CD14-positive monocyte (primary cell): Measurements from ENCODE around the gene GTF2F1. TPM values are rescaled to one million over a fixed set of nuclear protein-coding genes. Genes with fewer than 3 reads are reported as not detected.

Experiments
- DNase-seq, 3 donors: peaks; one replicate each; pipeline ENCODE4 v3.0.0-alpha.2; 2011 to 2022
- H2AFZ ChIP-seq: 2 replicates; pipeline ENCODE4 v1.6.0; 2012; ENCODE audit warnings: mild to moderate bottlenecking, low read depth, low read length, inconsistent platforms; ENCODE audit not compliant: insufficient read depth, poor library complexity, severe bottlenecking
- H3K27ac ChIP-seq, 2 donors: 1 replicate in 1 of 2; 2 replicates in 1 of 2; pipeline ENCODE4 v1.5.1; 2012 to 2013; ENCODE audit warnings: low read length in 2 of 2, control low read depth in 1 of 2, inconsistent platforms in 1 of 2, low read depth in 1 of 2, mild to moderate bottlenecking in 1 of 2
- H3K27me3 ChIP-seq, 2 donors: one replicate each; pipeline versions ENCODE4 v1.6.0 to v1.6.1; 2011 to 2013; ENCODE audit warnings: low read length in 2 of 2; ENCODE audit not compliant: control insufficient read depth in 2 of 2, insufficient read depth in 2 of 2
- H3K36me3 ChIP-seq, 2 donors: replicated peaks in 1 of 2; 1 replicate in 1 of 2; 2 replicates in 1 of 2; pipeline versions ENCODE4 v1.5.1 to v1.6.1; 2012 to 2013; ENCODE audit warnings: low read length in 2 of 2, control low read depth in 1 of 2, inconsistent platforms in 1 of 2, mild to moderate bottlenecking in 1 of 2; ENCODE audit not compliant: insufficient read depth in 2 of 2, control insufficient read depth in 1 of 2
- H3K4me1 ChIP-seq, 2 donors: 1 replicate in 1 of 2; 2 replicates in 1 of 2; pipeline versions ENCODE4 v1.5.1 to v1.6.1; 2012 to 2013; ENCODE audit warnings: low read length in 2 of 2, control low read depth in 1 of 2, inconsistent platforms in 1 of 2, mild to moderate bottlenecking in 1 of 2, moderate library complexity in 1 of 2; ENCODE audit not compliant: insufficient read depth in 2 of 2, control insufficient read depth in 1 of 2
- H3K4me2 ChIP-seq: replicated peaks from 2 replicates; pipeline ENCODE3; 2012; ENCODE audit warnings: low read length, moderate library complexity, mild to moderate bottlenecking; ENCODE audit not compliant: poor library complexity, severe bottlenecking; ENCODE audit errors: extremely low read depth
- H3K4me3 ChIP-seq, 3 experiments: fragments of 200-600 bp in 1 of 3; sonication (generic) in 1 of 3; replicated peaks in 1 of 3; 1 replicate in 2 of 3; 2 replicates in 1 of 3; pipeline ENCODE4 v1.5.1; 2011 to 2013; ENCODE audit warnings: low read length in 3 of 3, mild to moderate bottlenecking in 3 of 3, control low read depth in 2 of 3, low read depth in 2 of 3, inconsistent platforms in 1 of 3, moderate library complexity in 1 of 3
- H3K79me2 ChIP-seq: 2 replicates; pipeline ENCODE4 v1.6.0; 2012; ENCODE audit warnings: mild to moderate bottlenecking, control low read depth, inconsistent platforms, low read length, moderate library complexity; ENCODE audit not compliant: insufficient read depth
- H3K9ac ChIP-seq: 2 replicates; pipeline ENCODE4 v1.6.0; 2017; ENCODE audit warnings: low read length, mild to moderate bottlenecking; ENCODE audit not compliant: insufficient read depth, poor library complexity, severe bottlenecking
- H3K9me3 ChIP-seq, 2 donors: replicated peaks in 1 of 2; 1 replicate in 1 of 2; 2 replicates in 1 of 2; pipeline versions ENCODE4 v1.5.1 to v1.6.1; 2012 to 2013; ENCODE audit warnings: low read length in 2 of 2, control low read depth in 1 of 2; ENCODE audit not compliant: control insufficient read depth in 1 of 2, insufficient read depth in 1 of 2
- H4K20me1 ChIP-seq: 2 replicates; pipeline ENCODE4 v1.6.0; 2012; ENCODE audit warnings: mild to moderate bottlenecking, low read length, control low read depth, moderate library complexity; ENCODE audit not compliant: insufficient read depth
- H3K27ac Mint-ChIP-seq, 7 donors: one replicate each; pipeline ENCODE4 v1.8.0; 2020; ENCODE audit warnings: mild to moderate bottlenecking in 7 of 7, mixed read lengths in 7 of 7, moderate library complexity in 6 of 7, inconsistent platforms in 2 of 7
- H3K27me3 Mint-ChIP-seq, 3 donors: one replicate each; pipeline ENCODE4 v1.8.0; 2021 to 2022; ENCODE audit warnings: low read depth in 3 of 3, mild to moderate bottlenecking in 3 of 3, mixed read lengths in 3 of 3, moderate library complexity in 3 of 3, inconsistent platforms in 1 of 3
- H3K36me3 Mint-ChIP-seq, 2 donors: one replicate each; pipeline ENCODE4 v1.8.0; 2020; ENCODE audit warnings: mixed read lengths in 2 of 2, inconsistent platforms in 1 of 2, mild to moderate bottlenecking in 1 of 2
- H3K4me1 Mint-ChIP-seq: one replicate; pipeline ENCODE4 v1.8.0; 2020; ENCODE audit warnings: mild to moderate bottlenecking, mixed read lengths
- H3K4me3 Mint-ChIP-seq, 2 donors: one replicate each; pipeline ENCODE4 v1.8.0; 2020; ENCODE audit warnings: mild to moderate bottlenecking in 2 of 2, mixed read lengths in 2 of 2, moderate library complexity in 1 of 2
- H3K9me3 Mint-ChIP-seq, 7 donors: one replicate each; pipeline ENCODE4 v1.8.0; 2020 to 2022; ENCODE audit warnings: mixed read lengths in 7 of 7, mild to moderate bottlenecking in 6 of 7, moderate library complexity in 6 of 7, inconsistent platforms in 2 of 7
- CTCF ChIP-seq: fragments of 200-600 bp; IDR thresholded peaks from one replicate; pipeline ENCODE4 v1.8.0; 2022; ENCODE audit warnings: antibody characterized with exemption, mild to moderate bottlenecking
- whole genome bisulfite sequencing: methylation state at CpG from one replicate; pipeline ENCODE4 v1.1.5; 2013; ENCODE audit warnings: missing lambda C conversion rate; ENCODE audit not compliant: insufficient coverage; 5-methylcytosine and 5-hydroxymethylcytosine counted together
- intact Hi-C, 2 donors: fragments of 100-400 bp; cut with micrococcal nuclease; formaldehyde crosslinking; loops; one replicate each; pipeline versions ENCODE4 v1.15.0 to v1.15.1; 2023
- polyA plus RNA-seq, 3 donors: library from polyadenylated mRNA; depleted of rRNA in 1 of 3; unstranded in 2 of 3; stranded (reverse) in 1 of 3; fragments of 300-500 nt in 2 of 3; fragments of >200 nt in 1 of 3; fragmentation: Illumina TruSeq in 2 of 3; gene quantifications; 1 replicate in 2 of 3; 2 replicates in 1 of 3; pipeline ENCODE4 v1.2.3, GENCODE V29; 2012 to 2021

Gene GTF2F1
- polyA plus RNA-seq, 3 donors, result 9.4 to 46.4 (median 13.2) TPM

- Histone ChIP-seq H3K4me2 (no peak overlapping the region), H3K9ac (no peak overlapping the region), H4K20me1 (no peaks in the 10 kb centered on the region), H3K4me3 (no peak overlapping the region), H3K79me2 (peaks cover 11% of the 10 kb centered on the region), H3K27ac (no peak overlapping the region), H3K9me3 (no peaks in the 10 kb centered on the region), H2AFZ (no peak overlapping the region), H3K4me1 (peaks cover 12 to 19% of the 10 kb centered on the region in 2 donors), H3K27me3 (no peaks in the 10 kb centered on the region), H3K36me3 (peaks cover 33 to 49% of the 10 kb centered on the region in 2 donors)
- peaks cover 0 to 2% (median 0%) of the 10 kb centered on the region in 3 donors for H3K27me3 Mint-ChIP-seq
- H3K4me3 Mint-ChIP-seq, result no peak overlapping the region
- no peak for DNase-seq
- intact Hi-C loops, result no loop called here
- H3K4me1 Mint-ChIP-seq, result peaks cover 18% of the 10 kb centered on the region
- peaks cover 37 to 57% of the 10 kb centered on the region in 2 donors for H3K36me3 Mint-ChIP-seq
- H3K9me3 Mint-ChIP-seq, result peaks cover 0 to 4% (median 0%) of the 10 kb centered on the region in 7 donors
- peak overlapping the region in 1 of 7 donors; percentile 2 for H3K27ac Mint-ChIP-seq
- TF ChIP-seq CTCF, result no peak
- WGBS, result 97% methylated on average over 16 of the region's 21 CpGs
These were observed 28.6 kb downstream of the GTF2F1 start for GRCh38 chr19:6364353-6364752.

- Histone ChIP-seq H4K20me1 (no peaks in the 10 kb centered on the region), H3K4me2 (peak overlapping the region; percentile 90), H3K4me1 (peaks cover 12 to 19% of the 10 kb centered on the region in 2 donors), H3K36me3 (peaks cover 17 to 30% of the 10 kb centered on the region in 2 donors), H3K79me2 (peaks cover 11% of the 10 kb centered on the region), H3K9ac (peak overlapping the region; percentile 73), H3K9me3 (no peaks in the 10 kb centered on the region), H2AFZ (peak overlapping the region; percentile 91), H3K4me3 (peak overlapping the region; percentile 55 to 91 (median 84)), H3K27me3 (no peaks in the 10 kb centered on the region), H3K27ac (peak overlapping the region in 1 of 2 donors; percentile 60)
- Mint-ChIP-seq H3K4me1 (peaks cover 18% of the 10 kb centered on the region), H3K27ac (peak overlapping the region in 3 of 7 donors; percentile 15 to 87 (median 60)), H3K4me3 (peak overlapping the region; percentile 83 to 91), H3K36me3 (peaks cover 26 to 37% of the 10 kb centered on the region in 2 donors), H3K27me3 (peaks cover 0 to 1% (median 0%) of the 10 kb centered on the region in 3 donors), H3K9me3 (peaks cover 0 to 4% (median 0%) of the 10 kb centered on the region in 7 donors)
- TF ChIP-seq CTCF, result no peak
- 40% methylated on average over 11 of the region's 11 CpGs for WGBS
- DNase-seq, result no peak
- intact Hi-C loops, result no loop called here
These were observed 30.6 kb downstream of the GTF2F1 start for GRCh38 chr19:6362351-6362801.
